ACC112 (cell line): ENCODE results near the gene MSH6.

Source experiments
- H2AFZ ChIP-seq: fragments of 200-600 bp; sonication (generic); one replicate; pipeline ENCODE4 v1.6.0; 2017; ENCODE audit warnings: antibody characterized with exemption, low read length; ENCODE audit not compliant: unreplicated experiment
- H3K27ac ChIP-seq: fragments of 200-600 bp; sonication (generic); 2 replicates; pipeline ENCODE4 v1.5.1; 2014; ENCODE audit warnings: low read depth, mild to moderate bottlenecking, antibody characterized with exemption, low read length, moderate library complexity
- H3K27me3 ChIP-seq: fragments of 200-600 bp; sonication (generic); 2 replicates; pipeline ENCODE4 v1.6.1; 2014; ENCODE audit warnings: mild to moderate bottlenecking, antibody characterized with exemption, low read length, moderate library complexity, mixed read lengths; ENCODE audit not compliant: insufficient read depth
- H3K36me3 ChIP-seq: fragments of 200-600 bp; sonication (generic); 2 replicates; pipeline ENCODE4 v1.6.1; 2016; ENCODE audit warnings: mild to moderate bottlenecking, antibody characterized with exemption, low read length, moderate library complexity, mixed read lengths; ENCODE audit not compliant: insufficient read depth
- H3K4me1 ChIP-seq: fragments of 200-600 bp; sonication (generic); one replicate; pipeline ENCODE4 v1.6.1; 2016; ENCODE audit warnings: low read length, mixed read lengths; ENCODE audit not compliant: insufficient read depth, unreplicated experiment, control insufficient read depth
- H3K4me3 ChIP-seq: fragments of 200-600 bp; sonication (generic); 2 replicates; pipeline ENCODE4 v1.5.1; 2014; ENCODE audit warnings: mild to moderate bottlenecking, low read depth, low read length
- H3K79me2 ChIP-seq: fragments of 200-600 bp; sonication (generic); one replicate; pipeline ENCODE4 v1.6.0; 2016; ENCODE audit warnings: low read length; ENCODE audit not compliant: control insufficient read depth, unreplicated experiment, insufficient read depth

The MSH6 gene

GRCh38 chr2:47782671-47783485, at the start of gene MSH6:
TSS of gene MSH6 (plus strand) at chr2:47783145. CDS start at chr2:47783234, 89 bp downstream.
- Histone ChIP-seq H3K4me3 (peak within 1 kb of the TSS; percentile 93), H3K27me3 (no peaks in the 10 kb centered on the region), H3K27ac (peak within 1 kb of the TSS; percentile 91), H3K79me2 (peaks cover 41% of the 10 kb centered on the region), H3K36me3 (peaks cover 6% of the 10 kb centered on the region; the same call in 1 of the 2 replicates), H2AFZ (peak within 1 kb of the TSS; percentile 99), H3K4me1 (peaks cover 21% of the 10 kb centered on the region)

- Histone ChIP-seq H3K36me3 (no peaks in the 10 kb centered on the region), H3K27ac (no peak overlapping the region), H3K79me2 (no peaks in the 10 kb centered on the region), H3K4me3 (no peak overlapping the region), H2AFZ (no peak overlapping the region), H3K4me1 (no peaks in the 10 kb centered on the region), H3K27me3 (peaks cover 25% of the 10 kb centered on the region)
These were observed 47.6 kb upstream of the MSH6 start for GRCh38 chr2:47735136-47735869.

GRCh38 chr2:47735912-47736311, 47.0 kb upstream of the MSH6 start:
- Histone ChIP-seq H3K4me1 (no peaks in the 10 kb centered on the region), H3K27ac (no peak overlapping the region)

GRCh38 chr2:47737191-47737975, 45.6 kb upstream of the MSH6 start:
- Histone ChIP-seq H2AFZ (no peak overlapping the region), H3K36me3 (no peaks in the 10 kb centered on the region), H3K4me3 (no peak overlapping the region), H3K79me2 (no peaks in the 10 kb centered on the region), H3K27ac (no peak overlapping the region), H3K27me3 (peaks cover 39% of the 10 kb centered on the region), H3K4me1 (no peaks in the 10 kb centered on the region)

More at GRCh38 chr2:47735912-47736311, 47.0 kb upstream of the MSH6 start:
- Histone ChIP-seq H2AFZ (no peak overlapping the region), H3K36me3 (no peaks in the 10 kb centered on the region), H3K79me2 (no peaks in the 10 kb centered on the region), H3K27me3 (peaks cover 25% of the 10 kb centered on the region), H3K4me3 (no peak overlapping the region)

GRCh38 chr2:47738331-47738730, 44.6 kb upstream of the MSH6 start:
- H3K4me3 ChIP-seq: no peak overlapping the region
- H3K27ac ChIP-seq: no peak overlapping the region
- H3K79me2 ChIP-seq: no peaks in the 10 kb centered on the region
- no peaks in the 10 kb centered on the region for H3K36me3 ChIP-seq
- no peaks in the 10 kb centered on the region for H3K4me1 ChIP-seq
- H2AFZ ChIP-seq: no peak overlapping the region
- peaks cover 42% of the 10 kb centered on the region for H3K27me3 ChIP-seq

GRCh38 chr2:47741101-47741500, 41.8 kb upstream of the MSH6 start:
- Histone ChIP-seq H3K36me3 (no peaks in the 10 kb centered on the region), H3K27me3 (peaks cover 25% of the 10 kb centered on the region), H3K4me3 (no peak overlapping the region), H3K27ac (no peak overlapping the region), H2AFZ (no peak overlapping the region), H3K4me1 (no peaks in the 10 kb centered on the region), H3K79me2 (no peaks in the 10 kb centered on the region)

- no peaks in the 10 kb centered on the region for H3K79me2 ChIP-seq
- H3K27ac ChIP-seq: no peak overlapping the region
- H3K27me3 ChIP-seq: peaks cover 25% of the 10 kb centered on the region
- H3K36me3 ChIP-seq: no peaks in the 10 kb centered on the region
- H3K4me1 ChIP-seq: no peaks in the 10 kb centered on the region
- no peak overlapping the region for H3K4me3 ChIP-seq
- H2AFZ ChIP-seq: no peak overlapping the region
These were observed 41.3 kb upstream of the MSH6 start for GRCh38 chr2:47741637-47742036.

- no peaks in the 10 kb centered on the region for H3K36me3 ChIP-seq
- no peak overlapping the region for H2AFZ ChIP-seq
- H3K79me2 ChIP-seq: no peaks in the 10 kb centered on the region
- no peak overlapping the region for H3K27ac ChIP-seq
- peaks cover 25% of the 10 kb centered on the region for H3K27me3 ChIP-seq
- no peaks in the 10 kb centered on the region for H3K4me1 ChIP-seq
- H3K4me3 ChIP-seq: no peak overlapping the region
These were observed 38.9 kb upstream of the MSH6 start for GRCh38 chr2:47744074-47744473.

GRCh38 chr2:47747878-47748277, 35.1 kb upstream of the MSH6 start:
- no peak overlapping the region for H2AFZ ChIP-seq
- no peaks in the 10 kb centered on the region for H3K79me2 ChIP-seq
- no peak overlapping the region for H3K4me3 ChIP-seq
- no peak overlapping the region for H3K27ac ChIP-seq
- H3K27me3 ChIP-seq: peaks cover 8% of the 10 kb centered on the region
- H3K4me1 ChIP-seq: peaks cover 8% of the 10 kb centered on the region
- no peaks in the 10 kb centered on the region for H3K36me3 ChIP-seq

- Histone ChIP-seq H3K27ac (peak overlapping the region; percentile 91), H2AFZ (peak overlapping the region; percentile 51), H3K4me3 (no peak overlapping the region), H3K27me3 (no peaks in the 10 kb centered on the region), H3K4me1 (peaks cover 8% of the 10 kb centered on the region), H3K36me3 (no peaks in the 10 kb centered on the region), H3K79me2 (no peaks in the 10 kb centered on the region)
These were observed 31.0 kb upstream of the MSH6 start for GRCh38 chr2:47751856-47752414.
